Fibroblast of skin of abdomen (primary cell): ENCODE data around the gene CNFN.

Experiments used
- DNase-seq: peaks from one replicate; pipeline ENCODE4 v3.0.0-alpha.2; 2013

CNFN gene

DNA sequence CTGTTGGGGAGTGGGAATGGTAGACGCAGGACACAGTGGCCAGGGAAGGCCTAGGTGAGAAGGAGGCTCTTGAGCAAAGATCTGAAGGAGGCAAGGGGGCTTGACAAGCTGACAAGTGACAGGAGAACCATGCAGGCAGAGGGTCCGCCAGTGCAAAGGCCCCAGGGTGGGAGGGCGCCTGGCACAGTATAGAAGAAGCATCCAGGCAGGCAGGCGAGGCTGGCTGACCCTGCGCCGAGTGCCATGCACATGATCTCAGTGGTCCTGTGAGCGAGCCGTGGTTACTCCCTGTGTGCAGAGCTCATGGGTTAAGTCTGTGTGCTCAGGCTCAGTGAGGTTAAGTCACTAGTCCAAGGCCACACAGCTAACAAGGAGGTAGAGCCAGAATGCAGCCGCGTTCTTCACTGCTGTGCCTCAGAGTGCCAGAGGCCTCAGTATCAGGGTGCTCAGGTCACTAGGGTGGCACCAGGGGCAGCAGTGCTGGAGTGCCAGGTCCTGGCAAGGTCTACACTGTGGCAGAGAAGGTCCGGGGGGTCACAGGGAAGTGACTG lies 15.2 kb downstream of the CNFN start:
- no peak for DNase-seq

DNA sequence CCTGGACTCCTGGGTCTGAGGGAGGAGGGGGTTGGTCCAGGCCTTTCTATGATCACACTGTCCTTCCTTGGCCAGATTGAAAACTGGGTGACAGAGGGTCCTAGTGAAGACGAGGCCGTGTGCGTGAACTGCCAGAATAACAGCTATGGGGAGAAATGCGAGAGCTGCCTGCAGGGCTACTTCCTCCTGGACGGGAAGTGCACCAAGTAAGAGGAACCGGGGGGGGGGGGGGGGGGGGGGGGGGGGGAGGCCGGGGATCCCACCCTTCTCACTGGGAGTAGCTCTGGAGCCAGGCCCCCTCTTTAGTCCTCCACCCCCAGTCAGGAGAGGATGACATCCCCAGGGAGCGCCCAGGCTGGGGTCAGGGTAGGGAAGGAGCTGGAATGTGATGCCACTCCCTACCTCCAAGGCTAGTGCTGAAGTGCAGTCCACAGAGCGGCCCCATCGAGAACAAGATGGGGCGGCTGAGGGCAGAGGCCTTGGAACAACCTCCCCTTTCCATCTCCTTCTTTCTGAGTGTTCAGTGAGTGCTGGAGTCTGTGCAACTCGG lies 19.4 kb downstream of the CNFN start:
- DNase-seq = no peak

DNA sequence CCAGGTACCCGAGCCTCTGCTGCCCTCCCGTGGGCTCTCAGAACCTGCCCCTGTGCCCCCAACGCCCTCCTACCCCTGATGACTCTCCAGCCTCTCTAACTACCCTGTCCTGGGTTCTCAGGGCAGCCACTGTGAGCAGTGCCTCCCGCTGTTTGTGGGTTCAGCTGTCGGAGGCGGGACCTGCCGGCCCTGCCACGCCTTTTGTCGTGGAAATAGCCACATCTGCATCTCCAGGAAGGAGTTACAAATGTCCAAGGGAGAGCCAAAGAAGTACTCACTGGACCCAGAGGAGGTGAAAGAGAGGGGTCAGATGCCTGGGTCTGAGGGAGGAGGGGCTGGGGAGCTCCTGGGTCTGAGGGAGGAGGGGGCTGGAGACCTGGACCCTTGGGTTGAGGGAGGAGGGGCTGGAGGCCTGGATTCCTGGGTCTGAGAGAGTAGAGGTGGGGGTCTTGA lies 20.0 kb downstream of the CNFN start:
- no peak for DNase-seq

DNA sequence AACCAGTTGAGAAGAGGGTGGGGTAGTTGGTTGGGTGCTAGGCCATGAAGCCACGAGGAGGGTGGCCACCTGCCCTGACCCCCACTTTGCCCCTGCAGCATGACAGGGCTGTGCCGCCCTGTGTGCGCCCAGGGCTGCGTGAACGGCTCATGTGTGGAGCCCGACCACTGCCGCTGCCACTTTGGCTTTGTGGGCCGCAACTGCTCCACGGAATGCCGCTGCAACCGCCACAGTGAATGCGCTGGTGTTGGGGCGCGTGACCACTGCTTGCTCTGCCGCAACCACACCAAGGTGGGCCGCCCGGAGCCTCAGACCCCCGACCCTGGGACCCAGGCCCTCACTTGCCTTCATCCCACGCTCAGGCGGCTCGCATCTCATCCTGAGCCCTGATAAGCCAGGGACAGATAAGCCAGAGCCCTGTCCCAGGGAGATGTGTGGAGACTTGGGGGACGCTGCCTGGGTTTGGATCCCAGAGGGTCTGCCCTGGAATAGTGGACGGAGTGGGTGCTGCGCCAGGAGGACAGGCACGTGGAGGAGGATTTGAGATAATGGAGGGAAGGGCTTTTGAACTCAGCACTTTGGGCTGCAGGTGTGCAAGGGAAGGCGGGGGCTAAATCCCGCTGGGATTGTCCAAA lies 20.5 kb downstream of the CNFN start:
- DNase-seq = no peak

DNA sequence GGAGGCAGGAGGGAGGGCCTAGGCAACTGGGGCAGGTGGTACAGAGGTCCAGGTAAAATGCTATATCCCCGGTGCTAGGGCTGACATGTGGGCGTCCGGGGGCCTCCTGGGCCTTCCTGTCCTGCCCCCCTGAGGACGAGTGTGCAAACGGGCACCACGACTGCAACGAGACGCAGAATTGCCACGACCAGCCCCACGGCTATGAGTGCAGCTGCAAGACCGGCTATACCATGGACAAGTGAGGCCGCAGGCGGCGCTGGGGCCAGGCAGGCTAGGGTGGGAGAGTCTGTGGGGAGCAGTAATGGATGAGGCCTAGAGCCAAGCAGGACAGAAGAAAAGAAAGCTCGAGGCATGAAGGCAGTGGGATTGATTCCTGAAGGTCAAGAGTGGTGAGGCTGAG lies 21.3 kb downstream of the CNFN start:
- DNase-seq = no peak

DNA sequence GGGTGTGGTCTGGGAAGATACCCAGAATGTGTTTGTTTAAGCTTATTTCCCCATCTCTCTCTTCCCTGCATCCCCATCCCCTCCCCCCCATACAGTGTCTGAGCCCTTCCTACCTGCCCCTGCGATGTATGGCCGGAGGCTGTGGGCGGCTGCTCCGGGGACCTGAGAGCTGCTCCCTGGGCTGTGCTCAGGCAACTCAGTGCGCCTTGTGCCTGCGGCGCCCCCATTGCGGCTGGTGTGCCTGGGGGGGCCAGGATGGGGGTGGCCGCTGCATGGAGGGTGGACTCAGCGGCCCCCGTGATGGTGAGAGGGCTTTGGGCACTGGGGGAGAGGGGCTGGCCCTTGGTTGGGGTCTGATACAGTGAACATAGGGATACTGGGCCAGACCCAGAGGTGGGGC lies 21.7 kb downstream of the CNFN start:
- DNase-seq = no peak

DNA sequence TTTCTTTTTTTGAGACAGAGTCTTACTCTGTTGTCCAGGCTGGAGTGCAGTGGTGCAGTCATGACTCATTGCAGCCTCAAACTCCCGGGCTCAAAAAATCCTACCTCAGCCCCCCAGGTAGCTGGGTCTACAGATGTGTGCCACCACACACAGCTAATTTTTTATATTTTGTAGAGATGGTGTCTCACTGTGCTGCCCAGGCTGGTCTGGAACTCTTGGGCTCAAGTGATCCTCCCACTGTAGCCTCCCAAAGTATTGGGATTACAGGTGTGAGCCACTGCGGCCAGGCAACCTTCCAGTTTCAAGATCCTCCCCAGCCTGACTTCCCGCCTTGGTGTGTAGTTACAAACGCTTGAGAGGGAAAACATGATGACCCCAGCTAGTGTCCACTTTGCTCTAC lies 22.2 kb downstream of the CNFN start:
- DNase-seq = no peak

DNA sequence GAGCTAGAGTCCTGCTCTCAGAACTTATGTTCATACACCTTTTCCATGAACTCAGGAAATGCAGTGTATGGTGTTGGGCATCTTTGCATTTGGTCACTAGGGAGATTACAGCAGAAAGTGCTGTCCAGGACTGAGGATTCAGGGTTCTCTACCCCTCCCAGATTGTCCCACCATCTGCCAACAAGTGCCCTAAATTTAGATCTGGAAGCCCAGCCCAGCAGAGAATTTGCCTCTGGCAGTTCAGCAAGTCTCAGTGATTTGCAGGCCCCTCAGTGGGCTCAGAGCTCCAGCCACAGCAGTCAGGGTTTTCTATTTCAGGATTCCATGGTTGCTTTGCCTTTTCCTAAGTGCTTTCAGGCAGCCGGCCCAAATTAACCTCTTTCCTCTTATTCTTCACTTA lies 23.4 kb downstream of the CNFN start:
- no peak for DNase-seq

DNA sequence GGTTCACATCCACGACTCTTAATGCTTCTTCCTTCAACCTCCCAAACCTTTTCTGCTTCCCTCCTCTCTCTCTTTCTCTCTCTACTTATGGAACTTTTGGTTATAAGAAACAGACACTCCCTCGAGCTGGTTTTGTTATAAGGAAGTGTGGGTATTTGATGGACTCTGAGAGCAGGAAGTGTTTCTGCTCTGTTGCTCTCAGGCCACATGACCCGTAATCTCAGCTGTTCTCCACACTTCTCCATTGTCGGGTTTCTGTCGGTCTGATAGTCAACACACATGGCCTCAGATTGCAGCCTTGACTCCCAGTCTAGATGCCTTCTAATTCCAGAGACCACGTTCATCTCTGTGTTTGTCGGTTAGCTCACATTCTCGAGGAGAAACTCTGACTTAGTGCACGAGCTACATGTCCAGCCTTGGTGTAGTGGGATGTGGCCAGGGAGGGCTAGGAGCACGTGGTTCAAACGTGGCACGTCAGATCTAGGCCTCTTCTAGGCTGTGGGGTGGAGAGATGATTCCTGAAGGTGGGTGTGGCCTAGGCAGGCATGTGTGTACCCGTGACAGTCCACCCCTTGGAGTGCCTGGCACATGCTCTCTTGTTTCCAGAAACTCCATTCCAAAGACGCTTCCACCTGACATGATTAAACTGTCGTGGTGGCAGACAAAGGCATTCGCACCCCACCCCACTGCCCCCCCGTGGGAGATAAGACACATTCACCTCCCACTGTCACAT lies 26.3 kb downstream of the CNFN start:
- no peak for DNase-seq

DNA sequence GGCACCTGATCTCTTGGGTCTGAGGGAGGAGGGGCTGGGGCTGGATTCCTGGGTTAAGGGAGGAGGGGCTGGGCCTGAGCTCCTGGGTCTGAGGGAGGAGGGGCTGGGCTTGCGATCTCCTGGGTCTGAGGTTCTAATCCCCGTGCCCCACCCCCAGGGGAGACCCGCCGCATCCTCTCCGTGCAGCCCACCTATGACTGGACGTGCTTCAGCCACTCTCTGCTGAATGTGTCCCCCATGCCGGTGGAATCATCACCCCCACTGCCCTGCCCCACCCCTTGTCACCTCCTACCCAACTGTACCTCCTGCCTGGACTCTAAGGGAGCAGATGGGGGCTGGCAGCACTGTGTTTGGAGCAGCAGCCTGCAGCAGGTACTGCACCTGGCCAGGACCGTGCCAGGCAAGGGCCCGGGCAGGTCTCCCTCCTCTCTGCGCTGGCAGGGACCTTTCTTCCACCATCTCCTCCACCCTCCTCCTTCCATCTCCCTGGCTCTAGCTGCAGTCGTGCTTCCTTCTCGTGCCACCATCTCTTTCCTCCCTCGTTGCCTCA lies 27.1 kb downstream of the CNFN start:
- DNase-seq = no peak

DNA sequence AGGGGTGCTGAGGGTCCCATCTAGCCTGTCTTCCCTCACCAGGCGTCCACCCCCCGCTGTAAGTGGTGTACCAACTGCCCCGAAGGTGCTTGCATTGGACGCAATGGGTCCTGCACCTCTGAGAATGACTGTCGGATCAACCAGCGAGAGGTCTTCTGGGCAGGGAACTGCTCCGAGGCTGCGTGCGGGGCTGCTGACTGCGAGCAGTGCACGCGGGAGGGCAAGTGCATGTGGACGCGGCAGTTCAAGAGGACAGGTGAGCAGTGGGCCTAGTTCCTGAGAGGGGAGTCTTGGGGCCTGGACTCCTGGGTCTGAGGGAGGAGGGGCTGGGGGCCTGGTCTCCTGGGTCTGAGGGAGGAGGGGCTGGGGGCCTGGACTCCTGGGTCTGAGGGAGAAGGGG lies 27.8 kb downstream of the CNFN start:
- DNase-seq = no peak

DNA sequence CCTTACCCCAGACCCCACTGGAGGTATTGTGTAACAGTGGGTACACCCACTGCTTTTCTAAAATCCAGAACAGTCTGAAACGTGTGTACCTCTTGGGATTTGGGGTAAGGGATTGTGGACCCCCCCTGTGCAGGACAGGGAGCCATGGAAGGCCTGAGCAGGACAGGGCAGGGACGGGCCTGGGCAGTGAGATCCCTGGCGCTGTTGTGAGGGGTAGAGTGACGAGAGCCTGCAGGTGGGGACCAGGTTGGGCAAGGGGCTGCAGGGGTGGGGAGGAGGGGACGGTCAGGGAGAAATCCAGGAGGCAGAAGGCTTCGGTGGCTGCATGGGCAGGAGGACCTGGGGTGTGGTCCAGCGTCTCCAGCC lies 28.6 kb downstream of the CNFN start:
- no peak for DNase-seq

DNA sequence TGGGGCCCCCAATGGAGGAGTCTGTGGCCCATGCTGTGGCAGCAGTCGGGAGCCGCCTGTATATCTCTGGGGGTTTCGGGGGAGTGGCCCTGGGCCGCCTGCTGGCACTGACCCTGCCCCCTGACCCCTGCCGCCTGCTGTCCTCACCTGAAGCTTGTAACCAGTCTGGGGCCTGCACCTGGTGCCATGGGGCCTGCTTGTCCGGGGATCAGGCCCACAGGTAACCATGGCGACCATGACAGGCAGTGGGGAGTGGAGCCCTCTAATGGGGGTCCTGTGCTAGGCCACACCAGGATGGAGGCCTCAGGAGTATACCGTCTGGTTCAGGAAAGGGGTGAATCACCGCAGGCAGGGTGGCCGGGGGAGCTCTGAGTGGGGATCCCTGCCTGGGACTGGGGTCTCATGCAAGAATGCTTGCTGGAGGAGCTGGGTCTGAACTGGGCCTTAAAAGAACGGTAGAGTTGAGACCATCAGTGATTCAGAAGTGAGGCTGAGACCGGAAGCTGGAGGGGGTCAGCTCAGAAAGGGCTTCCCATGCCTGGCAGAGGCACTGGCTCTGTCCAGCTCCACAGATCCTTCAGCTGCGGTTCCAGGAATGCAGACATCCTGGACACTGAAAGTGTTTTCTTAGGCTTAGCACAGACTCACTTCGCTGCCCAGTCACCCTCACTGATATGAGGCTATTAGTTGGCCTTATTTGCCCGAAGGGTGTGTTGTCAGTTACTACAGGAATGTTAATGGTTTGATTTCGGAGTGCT lies 29.1 kb downstream of the CNFN start:
- no peak for DNase-seq

DNA sequence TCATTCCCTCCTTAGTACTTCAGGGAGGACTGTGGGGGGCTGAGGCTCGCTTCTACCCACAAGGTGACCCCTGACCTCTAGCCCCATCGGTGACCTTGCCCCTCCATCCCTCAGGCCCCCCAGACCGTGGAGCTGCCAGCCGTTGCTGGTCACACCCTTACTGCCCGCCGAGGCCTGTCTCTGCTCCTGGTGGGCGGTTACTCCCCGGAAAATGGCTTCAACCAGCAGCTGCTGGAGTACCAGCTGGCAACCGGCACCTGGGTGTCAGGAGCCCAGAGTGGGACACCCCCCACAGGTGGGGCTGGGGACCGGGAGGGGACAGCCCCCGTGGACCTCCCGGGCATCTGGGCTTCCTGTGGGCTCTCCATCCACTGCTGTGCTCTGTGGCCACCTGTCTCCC lies 32.8 kb downstream of the CNFN start:
- DNase-seq = no peak

DNA sequence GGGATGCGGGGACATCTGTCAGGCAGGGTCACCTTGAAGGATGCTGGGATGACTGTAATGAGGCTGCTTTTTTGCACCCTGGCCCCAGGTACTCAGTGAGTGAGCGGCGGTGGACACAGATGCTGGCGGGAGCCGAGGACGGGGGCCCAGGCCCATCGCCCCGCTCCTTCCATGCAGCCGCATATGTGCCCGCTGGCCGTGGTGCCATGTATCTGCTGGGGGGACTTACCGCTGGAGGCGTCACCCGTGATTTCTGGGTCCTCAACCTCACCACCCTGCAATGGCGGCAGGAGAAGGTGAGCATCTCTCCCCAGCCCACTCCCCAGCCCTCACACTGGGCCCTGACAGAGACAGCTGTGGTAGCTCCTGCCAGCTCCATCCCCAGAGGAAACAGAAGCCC lies 33.4 kb downstream of the CNFN start:
- DNase-seq = no peak

DNA sequence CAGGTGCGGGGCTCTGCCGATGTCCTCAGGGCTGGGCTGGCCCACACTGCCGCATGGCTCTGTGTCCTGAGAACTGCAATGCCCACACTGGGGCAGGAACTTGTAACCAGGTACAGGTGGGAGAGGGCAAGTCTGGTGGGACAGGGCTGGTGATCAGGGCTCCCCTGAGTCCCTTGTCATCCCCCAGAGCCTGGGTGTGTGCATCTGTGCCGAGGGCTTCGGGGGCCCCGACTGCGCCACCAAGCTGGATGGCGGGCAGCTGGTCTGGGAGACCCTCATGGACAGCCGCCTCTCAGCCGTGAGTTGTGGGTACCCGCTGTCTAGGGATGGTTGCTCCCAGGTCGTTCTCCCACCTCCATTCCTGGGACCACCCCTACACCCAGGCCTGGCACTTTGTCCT lies 34.2 kb downstream of the CNFN start:
- DNase-seq = no peak

DNA sequence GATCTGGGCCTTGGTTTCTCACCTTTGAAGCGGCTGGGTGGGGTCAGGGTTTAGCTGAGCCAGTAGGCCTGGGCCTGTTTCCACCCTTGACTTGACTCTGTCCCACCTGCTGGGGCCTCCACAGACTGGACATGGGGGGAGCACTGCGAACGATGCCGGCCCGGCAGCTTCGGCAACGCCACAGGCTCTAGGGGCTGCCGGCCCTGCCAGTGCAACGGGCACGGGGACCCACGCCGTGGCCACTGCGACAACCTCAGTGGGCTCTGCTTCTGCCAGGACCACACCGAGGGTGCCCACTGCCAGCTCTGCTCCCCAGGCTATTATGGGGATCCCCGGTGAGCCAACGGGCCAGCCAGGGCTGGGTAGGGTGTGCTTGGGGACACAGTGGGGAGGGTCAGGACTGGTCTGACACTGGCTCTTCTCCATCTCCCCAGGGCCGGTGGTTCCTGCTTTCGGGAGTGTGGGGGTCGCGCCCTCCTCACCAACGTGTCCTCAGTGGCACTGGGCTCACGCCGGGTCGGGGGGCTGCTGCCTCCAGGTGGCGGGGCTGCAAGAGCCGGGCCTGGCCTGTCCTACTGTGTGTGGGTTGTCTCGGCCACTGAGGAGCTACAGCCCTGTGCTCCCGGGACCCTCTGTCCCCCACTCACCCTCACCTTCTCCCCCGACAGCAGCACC lies 36.6 kb downstream of the CNFN start:
- DNase-seq = no peak

DNA sequence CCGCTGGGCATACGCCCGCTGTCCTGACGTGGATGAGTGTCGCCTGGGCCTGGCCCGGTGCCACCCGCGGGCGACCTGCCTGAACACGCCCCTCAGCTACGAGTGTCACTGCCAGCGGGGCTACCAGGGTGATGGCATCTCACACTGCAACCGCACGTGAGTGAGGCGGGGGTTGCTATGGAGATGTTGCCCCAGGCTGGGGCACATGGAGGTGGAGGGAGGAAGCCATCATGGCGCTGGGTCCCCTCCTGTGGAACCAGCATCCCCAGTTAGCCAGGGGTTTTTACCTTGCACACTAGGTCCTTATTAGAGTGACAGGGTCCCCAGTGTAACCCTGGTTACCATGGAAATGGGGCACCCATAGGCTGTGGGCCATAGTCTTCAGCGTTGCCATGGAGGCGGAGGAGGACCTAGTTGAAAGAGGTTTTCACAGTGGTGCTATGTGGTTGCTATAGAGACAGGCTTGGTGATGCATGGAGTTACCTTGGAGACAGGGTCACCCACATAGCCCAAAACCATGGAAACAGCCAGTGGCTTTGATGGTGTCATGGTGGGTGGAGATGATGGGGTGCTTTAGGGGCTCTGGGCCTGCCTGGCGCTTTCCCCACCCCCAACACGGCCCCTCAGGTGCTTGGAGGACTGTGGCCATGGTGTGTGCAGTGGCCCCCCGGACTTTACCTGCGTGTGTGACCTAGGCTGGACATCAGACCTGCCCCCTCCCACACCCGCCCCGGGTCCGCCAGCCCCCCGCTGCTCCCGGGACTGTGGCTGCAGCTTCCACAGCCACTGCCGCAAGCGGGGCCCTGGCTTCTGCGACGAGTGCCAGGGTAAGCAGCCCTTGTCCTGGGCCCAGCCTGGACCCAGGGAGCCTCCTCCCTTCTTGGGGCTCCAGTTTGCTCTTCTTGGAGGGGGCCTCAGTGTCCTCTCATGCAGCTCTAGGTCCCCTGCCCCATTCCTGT lies 37.5 kb downstream of the CNFN start:
- no peak for DNase-seq

DNA sequence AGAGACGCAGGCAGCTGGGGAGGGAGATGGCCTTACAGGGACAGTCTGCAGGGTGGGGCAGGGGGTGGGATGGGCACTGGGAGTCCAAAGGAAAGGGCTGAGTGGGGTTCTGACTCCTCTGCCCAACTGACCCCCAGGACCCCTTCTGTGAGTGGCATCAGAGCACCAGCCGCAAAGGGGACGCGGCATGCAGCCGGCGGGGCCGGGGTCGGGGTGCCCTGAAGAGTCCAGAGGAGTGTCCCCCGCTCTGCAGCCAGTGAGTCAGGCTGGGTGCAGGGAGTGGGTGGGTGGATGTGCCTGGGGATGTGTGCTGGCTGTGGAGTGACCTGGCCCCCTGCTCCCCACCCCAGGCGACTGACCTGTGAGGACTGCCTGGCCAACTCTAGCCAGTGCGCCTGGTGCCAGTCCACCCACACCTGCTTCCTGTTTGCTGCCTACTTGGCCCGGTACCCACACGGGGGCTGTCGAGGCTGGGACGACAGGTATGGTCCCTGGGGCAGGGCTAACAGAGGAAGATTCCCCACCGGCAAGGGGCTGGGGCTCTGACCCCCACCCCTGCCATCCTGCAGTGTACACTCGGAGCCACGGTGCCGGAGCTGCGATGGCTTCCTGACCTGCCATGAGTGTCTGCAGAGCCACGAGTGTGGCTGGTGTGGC lies 38.9 kb downstream of the CNFN start:
- no peak for DNase-seq

DNA sequence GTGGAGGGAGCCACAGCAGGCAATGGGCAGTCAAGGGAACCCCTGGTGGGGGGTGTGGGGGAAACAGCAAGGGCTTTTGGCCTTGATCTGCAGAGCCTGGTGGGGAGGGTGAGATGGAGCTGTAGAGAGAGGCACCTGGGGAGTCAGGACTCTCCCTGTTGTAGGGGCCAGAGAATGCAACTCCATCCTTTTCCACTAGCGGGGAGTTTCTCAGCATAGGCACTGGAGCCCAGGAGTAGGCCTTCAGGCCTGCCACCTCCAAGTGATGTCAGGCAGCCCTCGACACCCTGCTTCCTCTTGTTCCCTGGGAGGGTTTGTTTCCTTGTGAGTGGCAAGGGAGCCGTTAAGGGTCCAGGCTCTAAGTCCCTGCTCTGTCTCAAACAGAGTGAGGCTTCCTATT lies 39.7 kb downstream of the CNFN start:
- DNase-seq = no peak
